NT2/D1 (cell line): ENCODE results near the gene TRIM50.
A peak's percentile ranks its signal among the peaks of the same experiment; 100 is the strongest.

Experiments used
- DNase-seq: peaks from one replicate; pipeline ENCODE4 v3.0.0-alpha.2; 2011; ENCODE audit warnings: low read depth, low spot score
- H3K27me3 ChIP-seq: 2 replicates; pipeline ENCODE4 v1.6.0; 2011; ENCODE audit warnings: mild to moderate bottlenecking; ENCODE audit not compliant: insufficient read length, insufficient read depth
- H3K36me3 ChIP-seq: 2 replicates; pipeline ENCODE4 v1.6.1; 2011; ENCODE audit warnings: mild to moderate bottlenecking, low read length, mixed read lengths; ENCODE audit not compliant: insufficient read depth, insufficient read length
- H3K4me1 ChIP-seq: 2 replicates; pipeline ENCODE4 v1.5.1; 2011; ENCODE audit not compliant: insufficient read depth, insufficient read length
- H3K4me3 ChIP-seq: 2 replicates; pipeline ENCODE4 v1.5.1; 2011; ENCODE audit warnings: low read depth; ENCODE audit not compliant: insufficient read length
- H3K9ac ChIP-seq: 2 replicates; pipeline ENCODE4 v1.6.0; 2011; ENCODE audit warnings: low read depth; ENCODE audit not compliant: insufficient read length
- H3K9me3 ChIP-seq: 2 replicates; pipeline ENCODE4 v1.5.1; 2011; ENCODE audit warnings: mild to moderate bottlenecking, low read length; ENCODE audit not compliant: insufficient read depth
- SUZ12 ChIP-seq: IDR thresholded peaks from 2 replicates; pipeline ENCODE4 v1.6.1; 2011; ENCODE audit not compliant: insufficient read length, insufficient read depth; ENCODE audit errors: extremely low read depth
- YY1 ChIP-seq: IDR thresholded peaks from 2 replicates; pipeline ENCODE4 v1.6.1; 2011; ENCODE audit not compliant: insufficient read length, insufficient read depth
- ZNF274 ChIP-seq: IDR thresholded peaks from 2 replicates; pipeline ENCODE4 v1.6.1; 2011; ENCODE audit warnings: mild to moderate bottlenecking, low read depth, low read length

TRIM50 gene

DNA sequence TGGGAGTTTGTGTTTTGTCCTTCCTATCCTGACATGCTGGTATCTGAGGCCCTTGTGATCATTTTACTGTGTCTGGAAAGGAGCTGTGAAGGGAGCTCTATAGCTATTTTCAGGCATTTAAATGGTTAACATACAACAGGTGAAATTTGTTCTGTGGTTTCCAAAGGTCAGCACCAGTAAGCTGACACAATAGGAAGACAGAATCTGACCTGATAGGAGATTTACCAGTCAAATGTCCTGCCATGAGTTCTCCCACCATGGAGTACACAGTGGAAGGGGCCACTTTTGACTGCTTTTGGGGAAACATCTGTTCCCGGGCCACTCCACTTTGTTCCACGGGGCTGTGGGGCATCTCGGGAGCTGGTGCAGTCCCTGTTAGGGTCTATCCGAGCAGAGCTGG lies 17.7 kb upstream of the TRIM50 start:
- no peak overlapping the region for H3K9ac ChIP-seq
- H3K4me1 ChIP-seq: no peaks in the 10 kb centered on the region
- H3K4me3 ChIP-seq: no peak overlapping the region
- TF ChIP-seq SUZ12: no peak
- no peak for TF ChIP-seq ZNF274
- TF ChIP-seq YY1: no peak
- no peak for DNase-seq
- no peaks in the 10 kb centered on the region for H3K9me3 ChIP-seq
- no peaks in the 10 kb centered on the region for H3K27me3 ChIP-seq
- H3K36me3 ChIP-seq: no peaks in the 10 kb centered on the region

DNA sequence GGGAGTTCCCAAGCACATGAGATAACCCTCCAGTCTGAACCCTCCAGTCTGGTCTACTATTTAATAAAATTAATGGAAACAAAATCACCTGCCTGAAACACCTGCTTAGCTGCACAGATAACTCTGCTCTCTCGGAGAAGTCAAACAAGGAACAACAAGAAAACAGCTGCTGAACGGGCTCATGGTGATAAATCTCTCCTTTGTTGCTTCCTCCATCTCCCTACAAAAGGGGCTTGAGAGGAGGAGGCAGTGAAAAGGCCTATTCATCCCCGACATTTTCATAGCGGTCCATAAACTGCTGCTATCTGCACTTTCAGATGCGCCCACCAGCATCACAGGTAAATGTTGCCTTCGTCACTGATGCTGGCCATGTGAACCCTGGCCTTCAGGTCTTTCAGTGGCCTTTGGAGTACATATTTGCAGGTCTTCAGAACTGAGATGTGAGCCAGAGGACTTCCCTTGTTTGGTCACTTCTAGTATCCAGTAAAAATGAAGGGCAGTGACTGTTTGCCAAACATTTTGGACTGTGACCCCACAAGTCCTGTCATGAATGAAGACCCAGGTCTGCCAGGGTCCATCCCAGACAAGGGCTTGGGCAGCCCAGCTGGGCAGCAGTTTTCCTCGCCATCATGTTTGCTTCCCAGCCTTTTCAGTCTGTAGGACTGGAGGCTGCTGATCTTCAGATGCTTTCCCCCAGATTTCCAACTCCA lies 15.9 kb upstream of the TRIM50 start:
- H3K9ac ChIP-seq: no peak overlapping the region
- no peaks in the 10 kb centered on the region for H3K4me1 ChIP-seq
- no peaks in the 10 kb centered on the region for H3K9me3 ChIP-seq
- H3K36me3 ChIP-seq: no peaks in the 10 kb centered on the region
- H3K4me3 ChIP-seq: no peak overlapping the region
- no peaks in the 10 kb centered on the region for H3K27me3 ChIP-seq
- DNase-seq: no peak
- TF ChIP-seq ZNF274: no peak
- TF ChIP-seq YY1: no peak
- no peak for TF ChIP-seq SUZ12

DNA sequence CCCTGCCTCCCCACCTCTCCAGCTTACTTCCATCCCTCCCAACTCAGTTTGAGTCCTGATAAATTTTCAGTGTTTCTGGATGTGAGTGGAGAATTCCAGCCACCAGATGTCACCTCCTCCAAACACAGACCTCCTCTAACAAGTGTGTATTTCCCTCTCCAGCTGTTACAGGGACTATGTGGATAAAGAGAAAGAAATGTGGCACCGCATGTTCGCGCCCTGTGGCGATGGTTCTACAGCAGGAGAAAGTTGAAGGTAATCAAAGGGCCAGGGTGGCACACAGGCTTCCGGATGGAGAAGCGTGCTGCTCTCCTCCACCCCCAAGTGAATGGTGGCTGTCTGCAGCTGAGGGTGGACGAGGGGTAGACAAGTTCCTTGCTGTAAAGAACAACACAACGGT lies 14.8 kb upstream of the TRIM50 start:
- DNase-seq: peak; percentile 44
- Histone ChIP-seq H3K27me3 (no peaks in the 10 kb centered on the region), H3K9ac (no peak overlapping the region), H3K4me3 (no peak overlapping the region), H3K4me1 (no peaks in the 10 kb centered on the region), H3K9me3 (no peaks in the 10 kb centered on the region), H3K36me3 (no peaks in the 10 kb centered on the region)
- TF ChIP-seq ZNF274: no peak
- no peak for TF ChIP-seq YY1
- no peak for TF ChIP-seq SUZ12

DNA sequence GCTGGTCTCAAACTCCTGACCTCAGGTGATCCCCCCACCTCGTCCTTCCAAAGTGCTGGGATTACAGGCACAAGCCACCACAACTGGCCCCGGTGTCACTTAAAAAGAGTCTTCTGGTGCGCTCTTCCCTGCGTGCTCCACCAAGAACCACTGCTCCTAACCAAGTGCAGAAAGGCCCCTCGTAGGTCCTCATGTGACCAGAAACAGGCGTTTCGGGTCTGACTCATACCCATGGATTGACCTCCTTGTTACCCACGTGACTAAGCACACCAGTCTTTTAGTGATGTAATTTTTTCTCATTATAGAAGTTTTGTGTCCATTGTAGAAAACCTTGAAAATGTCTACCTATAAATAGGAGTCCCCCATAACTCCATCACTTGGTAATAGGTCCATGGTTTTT lies 14.0 kb upstream of the TRIM50 start:
- TF ChIP-seq SUZ12: no peak
- no peak for TF ChIP-seq YY1
- TF ChIP-seq ZNF274: no peak
- DNase-seq: no peak
- no peak overlapping the region for H3K9ac ChIP-seq
- H3K4me1 ChIP-seq: no peaks in the 10 kb centered on the region
- H3K36me3 ChIP-seq: no peaks in the 10 kb centered on the region
- H3K4me3 ChIP-seq: no peak overlapping the region
- H3K9me3 ChIP-seq: no peaks in the 10 kb centered on the region
- H3K27me3 ChIP-seq: no peaks in the 10 kb centered on the region

DNA sequence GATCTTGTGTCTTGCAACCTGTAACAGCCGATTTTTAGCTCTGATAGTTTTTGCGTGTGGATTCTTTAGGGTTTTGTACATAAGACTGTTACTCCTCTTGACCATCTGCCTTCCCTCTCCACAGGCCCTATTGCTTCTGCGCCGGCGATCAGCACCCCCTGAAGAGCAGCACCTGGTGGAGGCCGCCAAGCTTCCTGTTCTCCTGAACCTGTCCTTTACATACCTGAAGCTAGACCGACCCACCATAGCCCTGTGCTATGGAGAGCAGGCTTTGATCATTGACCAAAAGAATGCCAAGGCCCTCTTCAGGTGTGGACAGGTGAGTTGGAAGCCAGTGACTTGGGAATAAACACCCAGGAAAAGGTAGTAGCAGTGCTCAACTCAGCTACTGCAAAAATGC lies 12.6 kb upstream of the TRIM50 start:
- DNase-seq: no peak
- TF ChIP-seq ZNF274 (no peak), YY1 (no peak), SUZ12 (no peak)
- H3K9ac ChIP-seq: no peak overlapping the region

DNA sequence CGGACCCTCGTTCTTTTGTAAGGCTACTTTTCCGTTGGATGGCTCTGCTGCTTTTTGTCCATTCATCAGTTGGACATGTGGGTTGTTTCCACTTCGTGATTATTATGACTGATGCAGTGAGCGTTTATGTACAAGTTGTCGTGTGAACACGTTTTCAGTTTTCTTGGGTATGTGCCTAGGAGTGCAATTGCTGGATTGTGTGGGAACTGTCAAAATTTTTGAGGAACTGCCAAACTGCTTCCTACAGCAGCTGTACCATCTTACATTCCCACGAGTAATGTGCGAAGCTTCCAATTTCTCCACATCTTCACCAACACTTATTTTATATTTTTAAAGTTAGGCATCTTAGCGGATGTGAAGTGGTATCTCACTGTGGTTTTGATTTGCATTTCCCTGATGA lies 10.4 kb upstream of the TRIM50 start:
- Histone ChIP-seq H3K4me1 (no peaks in the 10 kb centered on the region), H3K36me3 (no peaks in the 10 kb centered on the region), H3K27me3 (peaks cover 3% of the 10 kb centered on the region), H3K4me3 (no peak overlapping the region), H3K9ac (no peak overlapping the region), H3K9me3 (no peaks in the 10 kb centered on the region)
- no peak for DNase-seq
- TF ChIP-seq SUZ12: no peak
- no peak for TF ChIP-seq YY1
- no peak for TF ChIP-seq ZNF274

More for the DNA sequence above, 12.6 kb upstream of the TRIM50 start:
- Histone ChIP-seq H3K4me1 (no peaks in the 10 kb centered on the region), H3K4me3 (no peak overlapping the region), H3K27me3 (no peaks in the 10 kb centered on the region), H3K9me3 (no peaks in the 10 kb centered on the region), H3K36me3 (no peaks in the 10 kb centered on the region)

DNA sequence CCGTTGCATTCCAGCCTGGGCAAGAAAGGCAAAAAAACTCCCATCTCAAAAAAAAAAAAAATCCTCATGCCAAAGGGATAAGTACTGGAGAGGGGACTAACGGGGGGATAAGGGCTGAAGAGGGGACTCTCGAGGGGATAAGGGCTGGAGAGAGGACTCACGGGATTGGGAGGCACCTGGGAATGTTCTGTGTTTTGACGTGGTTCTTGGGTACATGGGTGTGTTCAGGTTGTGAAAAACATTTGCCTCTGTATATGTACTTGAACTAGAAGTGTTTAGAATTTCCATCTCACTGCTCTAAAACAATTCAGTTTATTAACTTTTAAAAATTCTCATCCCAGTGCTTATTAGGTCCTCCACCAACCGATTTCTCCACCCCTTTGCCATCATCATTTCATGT lies 4.6 kb upstream of the TRIM50 start:
- no peaks in the 10 kb centered on the region for H3K36me3 ChIP-seq
- H3K27me3 ChIP-seq: peaks cover 3% of the 10 kb centered on the region

More for the DNA sequence above, 4.6 kb upstream of the TRIM50 start:
- TF ChIP-seq SUZ12 (no peak), YY1 (no peak), ZNF274 (no peak)
- Histone ChIP-seq H3K9me3 (no peaks in the 10 kb centered on the region), H3K4me3 (no peak overlapping the region), H3K9ac (no peak overlapping the region), H3K4me1 (no peaks in the 10 kb centered on the region)
- no peak for DNase-seq
